Measurements from ENCODE around the gene RHBDD1. TPM values are rescaled to one million over a fixed set of nuclear protein-coding genes. Genes with fewer than 3 reads are reported as not detected.
A peak's percentile ranks its signal among the peaks of the same experiment; 100 is the strongest.

Gene RHBDD1
- total RNA-seq, 2 experiments from 2014 or later = 43.8 to 47.1 TPM

DNA sequence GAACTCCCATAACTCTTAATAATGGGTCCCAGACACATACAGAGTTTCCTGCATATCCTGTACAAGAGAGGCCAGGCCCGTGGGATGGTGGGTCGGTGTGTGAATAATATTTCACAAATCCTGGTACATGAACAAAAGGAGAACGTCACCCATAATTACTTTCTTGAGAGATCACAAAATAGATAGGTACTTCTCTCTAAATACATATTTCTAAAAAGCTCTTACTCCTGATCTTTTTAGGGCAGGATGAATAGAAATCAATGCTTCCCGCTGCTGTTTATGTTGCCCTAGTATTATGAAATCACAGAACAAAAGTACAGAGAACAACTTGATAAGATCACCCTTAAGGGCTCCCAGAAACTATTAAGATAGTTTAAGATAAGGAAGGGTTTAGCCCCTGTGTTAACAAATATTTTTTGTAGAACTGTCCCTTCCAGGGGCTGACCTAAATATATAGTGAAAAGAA lies 41.6 kb upstream of the RHBDD1 start:
- ATAC-seq (ENCODE audit: poor library complexity) (no peak), DNase-seq (no peak)
- ChIA-PET CTCF (no interaction called here), POLR2A (no interaction called here)
- peak overlapping the region; percentile 72 for H3K4me3 Mint-ChIP-seq
- H3K27ac Mint-ChIP-seq = peak overlapping the region; percentile 97
- Histone ChIP-seq H3K27ac (ENCODE audit: low read depth in 1 of 2, low read length in 2 of 2) (no peak overlapping the region), H3K4me1 (ENCODE audit: insufficient read depth, low read length) (peaks cover 58% of the 10 kb centered on the region), H3K9me3 (ENCODE audit: control insufficient read depth in 1 of 2, insufficient read depth in 1 of 2, low read length in 2 of 2) (peaks cover 0 to 5% of the 10 kb centered on the region in 2 experiments), H3K36me3 (ENCODE audit: insufficient read depth, low read length) (no peaks in the 10 kb centered on the region), H3K4me3 (ENCODE audit: low read length) (no peak overlapping the region), H3K27me3 (ENCODE audit: control insufficient read depth in 1 of 2, insufficient read depth in 2 of 2, low read length in 2 of 2) (no peaks in the 10 kb centered on the region)
- TF ChIP-seq, protein P1, sequence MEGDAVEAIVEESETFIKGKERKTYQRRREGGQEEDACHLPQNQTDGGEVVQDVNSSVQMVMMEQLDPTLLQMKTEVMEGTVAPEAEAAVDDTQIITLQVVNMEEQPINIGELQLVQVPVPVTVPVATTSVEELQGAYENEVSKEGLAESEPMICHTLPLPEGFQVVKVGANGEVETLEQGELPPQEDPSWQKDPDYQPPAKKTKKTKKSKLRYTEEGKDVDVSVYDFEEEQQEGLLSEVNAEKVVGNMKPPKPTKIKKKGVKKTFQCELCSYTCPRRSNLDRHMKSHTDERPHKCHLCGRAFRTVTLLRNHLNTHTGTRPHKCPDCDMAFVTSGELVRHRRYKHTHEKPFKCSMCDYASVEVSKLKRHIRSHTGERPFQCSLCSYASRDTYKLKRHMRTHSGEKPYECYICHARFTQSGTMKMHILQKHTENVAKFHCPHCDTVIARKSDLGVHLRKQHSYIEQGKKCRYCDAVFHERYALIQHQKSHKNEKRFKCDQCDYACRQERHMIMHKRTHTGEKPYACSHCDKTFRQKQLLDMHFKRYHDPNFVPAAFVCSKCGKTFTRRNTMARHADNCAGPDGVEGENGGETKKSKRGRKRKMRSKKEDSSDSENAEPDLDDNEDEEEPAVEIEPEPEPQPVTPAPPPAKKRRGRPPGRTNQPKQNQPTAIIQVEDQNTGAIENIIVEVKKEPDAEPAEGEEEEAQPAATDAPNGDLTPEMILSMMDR (IDR thresholded peaks at IDR 0.05) = no peak
- H3K36me3 Mint-ChIP-seq (ENCODE audit: low read depth) = peaks cover 5% of the 10 kb centered on the region
- H3K4me1 Mint-ChIP-seq (ENCODE audit: low read depth) = peaks cover 34% of the 10 kb centered on the region
- intact Hi-C loops (cut with DNase I, micrococcal nuclease) = loop anchor here in 1 of 2 experiments (2.0 to 10.0 kb wide), 3 partner anchors 39 to 1509 kb away; partner anchors contain the start of gene MFF
- no peaks in the 10 kb centered on the region for H3K9me3 Mint-ChIP-seq
- no peaks in the 10 kb centered on the region for H3K27me3 Mint-ChIP-seq

DNA sequence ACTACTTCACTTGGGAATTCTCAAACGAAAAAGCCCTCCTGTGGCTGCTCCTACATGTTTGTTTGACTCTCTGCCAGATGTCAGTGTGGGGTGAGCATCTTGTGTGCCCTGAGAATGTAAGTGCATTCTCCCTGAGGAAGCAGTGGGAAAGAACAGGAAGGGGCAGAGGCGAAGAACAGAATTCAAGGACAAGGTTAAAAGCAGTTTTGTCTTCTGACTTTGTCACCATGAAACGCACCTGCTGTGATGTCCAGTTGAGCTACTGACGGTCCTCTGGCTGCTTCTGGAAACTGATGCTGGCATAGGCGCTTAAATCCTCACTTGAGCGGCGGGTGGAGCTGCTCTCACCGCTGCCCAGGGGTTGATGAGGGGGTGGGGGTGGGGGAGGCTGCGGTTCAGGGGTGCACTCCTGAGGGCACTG lies 41.1 kb upstream of the RHBDD1 start:
- H3K36me3 ChIP-seq (ENCODE audit: insufficient read depth, low read length) = no peaks in the 10 kb centered on the region
- TF ChIP-seq, protein P1 (IDR thresholded peaks at IDR 0.05) = no peak
- ATAC-seq (ENCODE audit: poor library complexity) (no peak), DNase-seq (no peak)
- no peak overlapping the region for H3K27ac ChIP-seq (ENCODE audit: low read depth in 1 of 2, low read length in 2 of 2)
- H3K27me3 Mint-ChIP-seq = no peaks in the 10 kb centered on the region
- POLR2A ChIA-PET = interaction anchor here (0.8 kb wide), 1 partner anchor 41 kb away, joined by 3 read pairs; the partner anchor contains the start of gene RHBDD1
- H3K27me3 ChIP-seq (ENCODE audit: control insufficient read depth in 1 of 2, insufficient read depth in 2 of 2, low read length in 2 of 2) = no peaks in the 10 kb centered on the region
- no peaks in the 10 kb centered on the region for H3K9me3 Mint-ChIP-seq
- H3K4me1 ChIP-seq (ENCODE audit: insufficient read depth, low read length) = peaks cover 58% of the 10 kb centered on the region
- H3K4me1 Mint-ChIP-seq (ENCODE audit: low read depth) = peaks cover 34% of the 10 kb centered on the region
- intact Hi-C loops (cut with DNase I, micrococcal nuclease) = loop anchor here in 1 of 2 experiments (2.0 to 10.0 kb wide), 3 partner anchors 38 to 1510 kb away; partner anchors contain the start of gene MFF
- H3K4me3 ChIP-seq (ENCODE audit: low read length) = no peak overlapping the region
- H3K27ac Mint-ChIP-seq = peak overlapping the region; percentile 97
- CTCF ChIA-PET = no interaction called here
- peaks cover 5% of the 10 kb centered on the region for H3K36me3 Mint-ChIP-seq (ENCODE audit: low read depth)
- H3K4me3 Mint-ChIP-seq = peak overlapping the region; percentile 72
- peaks cover 0 to 5% of the 10 kb centered on the region in 2 experiments for H3K9me3 ChIP-seq (ENCODE audit: control insufficient read depth in 1 of 2, insufficient read depth in 1 of 2, low read length in 2 of 2)

DNA sequence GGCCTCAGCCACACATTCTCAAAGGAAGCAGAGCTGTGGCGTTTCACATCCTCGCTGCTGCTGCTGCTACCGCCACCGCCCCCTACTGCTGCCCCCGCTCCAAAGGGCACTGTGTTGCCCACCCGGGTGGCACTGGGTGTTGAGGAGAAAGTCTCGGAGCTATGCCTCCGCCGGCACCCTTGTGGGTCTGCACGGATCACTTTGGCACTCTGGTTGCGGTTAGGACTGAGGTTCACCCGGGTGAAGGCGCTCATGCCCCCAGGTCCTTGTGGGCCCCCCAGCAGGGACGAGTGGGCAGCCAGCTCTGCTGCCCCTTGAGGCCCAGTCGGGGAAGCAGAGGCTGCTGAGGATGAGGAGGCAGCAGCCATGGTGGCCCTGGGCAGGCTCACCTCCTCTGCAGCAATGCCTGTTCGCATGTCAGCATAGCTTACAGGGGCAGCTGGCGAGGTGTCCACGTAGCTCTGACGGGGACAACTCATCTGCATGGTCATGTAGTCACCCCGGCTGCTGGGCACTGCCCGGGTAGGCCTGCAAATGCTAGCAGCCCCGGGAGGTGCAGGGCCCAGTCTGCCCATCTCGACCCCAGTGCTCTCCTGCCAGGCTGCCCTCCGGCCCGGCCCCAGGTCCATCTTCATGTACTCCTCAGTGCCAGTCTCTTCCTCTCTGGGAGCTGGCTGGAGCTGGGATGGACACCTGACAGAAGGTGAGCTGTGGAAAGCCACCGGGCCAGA lies 40.4 kb upstream of the RHBDD1 start:
- ATAC-seq (ENCODE audit: poor library complexity) = no peak
- ChIA-PET CTCF (no interaction called here), POLR2A (interaction anchor here (0.8 to 1.5 kb wide), 2 partner anchors 40 to 41 kb away, joined by 3 to 4 read pairs; partner anchors contain the start of gene RHBDD1)
- H3K9me3 ChIP-seq (ENCODE audit: control insufficient read depth in 1 of 2, insufficient read depth in 1 of 2, low read length in 2 of 2) = peaks cover 0 to 5% of the 10 kb centered on the region in 2 experiments
- H3K4me3 ChIP-seq (ENCODE audit: low read length) = no peak overlapping the region
- intact Hi-C loops (cut with DNase I, micrococcal nuclease) = loop anchor here in 1 of 2 experiments (2.0 to 10.0 kb wide), 3 partner anchors 37 to 1511 kb away; partner anchors contain the start of gene MFF
- H3K27me3 ChIP-seq (ENCODE audit: control insufficient read depth in 1 of 2, insufficient read depth in 2 of 2, low read length in 2 of 2) = no peaks in the 10 kb centered on the region
- Mint-ChIP-seq H3K36me3 (ENCODE audit: low read depth) (peaks cover 5% of the 10 kb centered on the region), H3K27me3 (no peaks in the 10 kb centered on the region), H3K27ac (no peak overlapping the region), H3K4me3 (peak overlapping the region; percentile 86), H3K9me3 (no peaks in the 10 kb centered on the region), H3K4me1 (ENCODE audit: low read depth) (peaks cover 38% of the 10 kb centered on the region)
- H3K36me3 ChIP-seq (ENCODE audit: insufficient read depth, low read length) = no peaks in the 10 kb centered on the region
- no peak overlapping the region for H3K27ac ChIP-seq (ENCODE audit: low read depth in 1 of 2, low read length in 2 of 2)
- peaks cover 62% of the 10 kb centered on the region for H3K4me1 ChIP-seq (ENCODE audit: insufficient read depth, low read length)
- DNase-seq = peak in 1 of 14 experiments; percentile 23
- TF ChIP-seq, protein P1 (IDR thresholded peaks at IDR 0.05) = no peak

Measured in CD4-positive, alpha-beta T cell (primary cell).